Cardiac fibroblast (primary cell): Measurements from ENCODE around the gene DDA1.
A peak's percentile ranks its signal among the peaks of the same experiment; 100 is the strongest.

Experiments used
- DNase-seq, 2 donors: peaks; one replicate each; pipeline versions ENCODE4 v3.0.0 to v3.0.0-alpha.2; 2010; ENCODE audit warnings: low read depth in 2 of 2
- H3K4me3 ChIP-seq, 2 donors: replicated peaks in 1 of 2; 1 replicate in 1 of 2; 2 replicates in 1 of 2; pipeline ENCODE4 v1.5.1; 2011; ENCODE audit warnings: low read depth in 2 of 2, low read length in 2 of 2, mild to moderate bottlenecking in 2 of 2, moderate library complexity in 1 of 2
- CTCF ChIP-seq: IDR thresholded peaks from one replicate; pipeline ENCODE4 v1.5.1; 2011; ENCODE audit warnings: low read depth, mild to moderate bottlenecking, low read length, inconsistent platforms

DDA1 gene

GRCh38 chr19:17305517-17306284 lies 3.7 kb upstream of the DDA1 start, which contains the start of gene MRPL34:
Gene MRPL34 (plus strand): TSS chr19:17305872. CDS start chr19:17305893, 21 bp downstream.
- peak within 1 kb of the TSS; percentile 77 to 81 for H3K4me3 ChIP-seq
- TF ChIP-seq CTCF, result peak; percentile 81
- peak; percentile 99 for DNase-seq

- no peak for TF ChIP-seq CTCF
- H3K4me3 ChIP-seq, result peak overlapping the region; percentile 77 to 81
- no peak for DNase-seq
Observed at GRCh38 chr19:17306285-17306714, 3.1 kb upstream of the DDA1 start.

GRCh38 chr19:17307876-17308377 lies 1.4 kb upstream of the DDA1 start:
- DNase-seq, result no peak
- H3K4me3 ChIP-seq, result no peak overlapping the region
- no peak for TF ChIP-seq CTCF

- TF ChIP-seq CTCF, result no peak
- peak overlapping the region; percentile 95 to 97 for H3K4me3 ChIP-seq
- DNase-seq, result no peak
Observed at GRCh38 chr19:17309965-17310461, 650 bp downstream of the DDA1 start.

GRCh38 chr19:17311455-17312188 lies 2.3 kb downstream of the DDA1 start:
- DNase-seq, result peak in 1 of 2 donors; percentile 91
- peak overlapping the region in 1 of 2 donors; percentile 8 for H3K4me3 ChIP-seq
- no peak for TF ChIP-seq CTCF

- H3K4me3 ChIP-seq, result peak overlapping the region in 1 of 2 donors; percentile 8
- TF ChIP-seq CTCF, result no peak
- DNase-seq, result no peak
Observed at GRCh38 chr19:17312189-17313113, 3.1 kb downstream of the DDA1 start.
